Body of pancreas (tissue), 4 donors: Measurements from ENCODE around the gene OR52E4. TPM values are rescaled to one million over a fixed set of nuclear protein-coding genes. Genes with fewer than 3 reads are reported as not detected.

Experiments
- ATAC-seq: fragments of 150-250 bp; one replicate; pipeline ENCODE4 v1.9.1; 2016
- DNase-seq, 4 donors: peaks; one replicate each; pipeline ENCODE4 v3.0.0-alpha.2; 2019
- H3K27ac ChIP-seq, 4 donors: fragments of 200-600 bp; sonication (generic); 1 replicate in 3 of 4; 2 replicates in 1 of 4; pipeline versions ENCODE4 v1.5.1 to v1.6.1; 2016 to 2019; ENCODE audit warnings: mild to moderate bottlenecking in 1 of 4, mixed read lengths in 1 of 4, moderate library complexity in 1 of 4
- H3K27me3 ChIP-seq, 2 donors: fragments of 200-600 bp; sonication (generic); one replicate each; pipeline ENCODE4 v1.6.0; 2016; ENCODE audit warnings: mild to moderate bottlenecking in 1 of 2
- H3K36me3 ChIP-seq, 2 donors: fragments of 200-600 bp; sonication (generic); replicated peaks in 1 of 2; 2 replicates each; pipeline ENCODE4 v1.5.1; 2016; ENCODE audit warnings: low read depth in 2 of 2; ENCODE audit not compliant: insufficient read depth in 1 of 2
- H3K4me1 ChIP-seq: fragments of 200-600 bp; sonication (generic); one replicate; pipeline ENCODE4 v1.6.0; 2016
- H3K4me3 ChIP-seq, 2 donors: fragments of 200-600 bp; sonication (generic); 1 replicate in 1 of 2; 2 replicates in 1 of 2; pipeline ENCODE4 v1.5.1; 2016 to 2019
- H3K9me3 ChIP-seq, 3 donors: fragments of 200-600 bp; sonication (generic); 1 replicate in 2 of 3; 2 replicates in 1 of 3; pipeline ENCODE4 v1.5.1; 2016
- POLR2A ChIP-seq, 3 donors: fragments of 450-650 bp; IDR thresholded peaks; one replicate each; pipeline ENCODE4 v1.6.1; 2016; ENCODE audit warnings: antibody characterized with exemption in 3 of 3, mild to moderate bottlenecking in 2 of 3
- WGBS, 2 donors: methylation state at CpG; one replicate each; pipeline ENCODE4 v1.1.5; 2017; 5-methylcytosine and 5-hydroxymethylcytosine counted together
- intact Hi-C: fragments of 100-400 bp; cut with DNase I; formaldehyde crosslinking; loops from one replicate; pipeline ENCODE4 v1.15.1; 2023
- total RNA-seq, 2 donors: library from RNA; depleted of rRNA; stranded (reverse); fragments of >200 nt; gene quantifications; one replicate each; pipeline ENCODE4 v1.1.0, GENCODE V29; 2016
- TF ChIP-seq, protein P1 (sequence below), 7 experiments: fragments of 450-650 bp in 4 of 7; fragments of 200-600 bp in 3 of 7; sonication (generic) in 3 of 7; IDR thresholded peaks; one replicate each; pipeline ENCODE4 v1.5.1; 2016 to 2019; ENCODE audit warnings: antibody characterized with exemption in 7 of 7

Gene OR52E4
- total RNA-seq, 2 donors from 2014 or later = not detected

DNA sequence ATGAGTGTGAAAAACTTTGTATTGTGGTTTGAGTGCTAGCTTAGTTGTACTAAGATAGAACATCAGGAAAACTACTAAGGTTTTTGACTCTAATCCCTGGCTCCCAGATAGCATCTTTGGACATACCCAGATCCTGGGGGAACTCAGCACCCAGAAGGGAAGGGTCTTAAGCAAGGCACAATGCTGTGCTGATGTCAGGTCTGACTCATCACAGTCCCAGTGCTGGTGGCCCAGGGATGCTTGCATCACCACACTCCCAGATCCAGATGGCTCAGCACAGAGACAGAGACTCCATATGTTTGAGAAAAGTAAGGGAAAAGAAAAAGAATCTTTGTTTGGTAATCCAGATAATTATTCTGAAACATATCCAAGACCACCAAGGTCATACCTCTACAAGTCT, 43.4 kb downstream of the OR52E4 start:
- ATAC-seq = no peak
- TF ChIP-seq POLR2A (IDR thresholded peaks at IDR 0.05) = no peak
- TF ChIP-seq, protein P1, sequence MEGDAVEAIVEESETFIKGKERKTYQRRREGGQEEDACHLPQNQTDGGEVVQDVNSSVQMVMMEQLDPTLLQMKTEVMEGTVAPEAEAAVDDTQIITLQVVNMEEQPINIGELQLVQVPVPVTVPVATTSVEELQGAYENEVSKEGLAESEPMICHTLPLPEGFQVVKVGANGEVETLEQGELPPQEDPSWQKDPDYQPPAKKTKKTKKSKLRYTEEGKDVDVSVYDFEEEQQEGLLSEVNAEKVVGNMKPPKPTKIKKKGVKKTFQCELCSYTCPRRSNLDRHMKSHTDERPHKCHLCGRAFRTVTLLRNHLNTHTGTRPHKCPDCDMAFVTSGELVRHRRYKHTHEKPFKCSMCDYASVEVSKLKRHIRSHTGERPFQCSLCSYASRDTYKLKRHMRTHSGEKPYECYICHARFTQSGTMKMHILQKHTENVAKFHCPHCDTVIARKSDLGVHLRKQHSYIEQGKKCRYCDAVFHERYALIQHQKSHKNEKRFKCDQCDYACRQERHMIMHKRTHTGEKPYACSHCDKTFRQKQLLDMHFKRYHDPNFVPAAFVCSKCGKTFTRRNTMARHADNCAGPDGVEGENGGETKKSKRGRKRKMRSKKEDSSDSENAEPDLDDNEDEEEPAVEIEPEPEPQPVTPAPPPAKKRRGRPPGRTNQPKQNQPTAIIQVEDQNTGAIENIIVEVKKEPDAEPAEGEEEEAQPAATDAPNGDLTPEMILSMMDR (IDR thresholded peaks at IDR 0.05) = no peak
- H3K4me3 ChIP-seq = no peak overlapping the region
- no peaks in the 10 kb centered on the region for H3K9me3 ChIP-seq
- H3K4me1 ChIP-seq = no peaks in the 10 kb centered on the region
- H3K27ac ChIP-seq = no peak overlapping the region
- DNase-seq = no peak
- H3K36me3 ChIP-seq = no peaks in the 10 kb centered on the region
- intact Hi-C loops = no loop called here
- no peaks in the 10 kb centered on the region for H3K27me3 ChIP-seq

- TF ChIP-seq, protein P1 (IDR thresholded peaks at IDR 0.05) = no peak
- no peak for TF ChIP-seq POLR2A (IDR thresholded peaks at IDR 0.05)
Measured at GRCh38 chr11:5928271-5928670, 47.8 kb downstream of the OR52E4 start.

GRCh38 chr11:5928811-5929210, 48.4 kb downstream of the OR52E4 start:
- DNase-seq (no peak), ATAC-seq (no peak)
- no peaks in the 10 kb centered on the region for H3K9me3 ChIP-seq
- H3K27me3 ChIP-seq = no peaks in the 10 kb centered on the region
- no peak overlapping the region for H3K27ac ChIP-seq
- TF ChIP-seq POLR2A (IDR thresholded peaks at IDR 0.05) = no peak
- TF ChIP-seq, protein P1 (IDR thresholded peaks at IDR 0.05) = no peak
- H3K36me3 ChIP-seq = no peaks in the 10 kb centered on the region
- 75 to 77% methylated on average over 12 to 15 of the region's 15 CpGs for WGBS, 2 donors
- H3K4me3 ChIP-seq = no peak overlapping the region
- H3K4me1 ChIP-seq = no peaks in the 10 kb centered on the region
- intact Hi-C loops = no loop called here

More at GRCh38 chr11:5928271-5928670, 47.8 kb downstream of the OR52E4 start:
- H3K4me3 ChIP-seq = no peak overlapping the region
- no peaks in the 10 kb centered on the region for H3K4me1 ChIP-seq
- no peaks in the 10 kb centered on the region for H3K9me3 ChIP-seq
- intact Hi-C loops = no loop called here
- 83 to 90% methylated on average over 17 of the region's 17 CpGs for WGBS, 2 donors
- no peak for DNase-seq
- no peak overlapping the region for H3K27ac ChIP-seq
- ATAC-seq = no peak
- H3K36me3 ChIP-seq = no peaks in the 10 kb centered on the region
- H3K27me3 ChIP-seq = no peaks in the 10 kb centered on the region

DNA sequence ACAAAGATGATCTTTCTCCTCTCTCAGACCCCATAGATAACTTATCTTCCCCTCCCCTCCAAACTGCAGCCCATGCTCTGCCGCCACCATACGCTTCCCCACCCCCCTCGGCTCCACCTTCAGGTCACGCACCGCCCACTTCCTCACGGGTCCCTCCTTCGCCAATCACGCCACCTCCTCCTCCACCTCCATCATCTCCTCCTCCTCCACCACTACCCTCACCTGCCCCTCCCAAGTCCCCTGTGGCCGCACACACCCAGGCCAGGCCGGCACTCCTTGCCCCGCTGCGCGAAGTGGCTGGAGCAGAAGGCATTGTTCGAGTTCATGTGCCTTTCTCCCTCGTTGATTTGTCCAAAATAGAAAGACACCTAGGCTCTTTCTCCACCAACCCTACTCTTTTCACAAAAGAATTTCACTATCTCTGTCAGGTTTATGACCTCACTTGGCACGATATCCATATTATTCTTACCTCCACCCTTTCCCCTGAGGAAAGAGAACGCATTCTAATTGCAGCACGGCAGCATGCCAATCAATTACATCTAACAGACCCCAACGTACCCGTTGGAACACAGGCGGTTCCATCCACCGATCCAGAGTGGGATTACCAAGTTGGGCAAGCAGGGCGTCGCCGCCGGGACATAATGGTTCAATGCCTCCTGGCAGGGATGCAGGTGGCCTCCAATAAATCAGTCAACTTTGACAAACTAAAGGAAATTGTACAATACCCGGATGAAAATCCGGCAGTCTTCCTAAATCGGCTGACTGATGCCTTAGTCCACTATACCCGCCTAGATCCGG, 49.3 kb downstream of the OR52E4 start:
- H3K4me3 ChIP-seq = no peak overlapping the region
- no peak for DNase-seq
- intact Hi-C loops = no loop called here
- H3K4me1 ChIP-seq = no peaks in the 10 kb centered on the region
- no peak for ATAC-seq
- no peaks in the 10 kb centered on the region for H3K9me3 ChIP-seq
- H3K36me3 ChIP-seq = no peaks in the 10 kb centered on the region
- WGBS, 2 donors = 75 to 87% methylated on average over 28 to 31 of the region's 31 CpGs
- no peak overlapping the region for H3K27ac ChIP-seq
- H3K27me3 ChIP-seq = no peaks in the 10 kb centered on the region
- TF ChIP-seq POLR2A (IDR thresholded peaks at IDR 0.05) = no peak
- TF ChIP-seq, protein P1 (IDR thresholded peaks at IDR 0.05) = no peak

GRCh38 chr11:5930614-5931013, 50.2 kb downstream of the OR52E4 start:
- 80 to 93% methylated on average over 8 to 12 of the region's 19 CpGs for WGBS, 2 donors
- Histone ChIP-seq H3K27me3 (no peaks in the 10 kb centered on the region), H3K4me3 (no peak overlapping the region), H3K36me3 (no peaks in the 10 kb centered on the region), H3K4me1 (no peaks in the 10 kb centered on the region), H3K27ac (no peak overlapping the region), H3K9me3 (no peaks in the 10 kb centered on the region)
- TF ChIP-seq, protein P1 (IDR thresholded peaks at IDR 0.05) = no peak
- TF ChIP-seq POLR2A (IDR thresholded peaks at IDR 0.05) = no peak
- DNase-seq (no peak), ATAC-seq (no peak)
- intact Hi-C loops = no loop called here
